HG03139 (cell line): ENCODE measurements around the gene BCAR1.
"Not testable (repeated sequence)": the region's sequence is repeated elsewhere in the genome, so short reads cannot be mapped to it uniquely, and the experiment has no call there.

Experiments
- ATAC-seq: cut with Tn5 transposase; IDR thresholded peaks from one replicate; pipeline ENCODE4 v1.9.1; 2021; ENCODE audit not compliant: unreplicated experiment

The BCAR1 gene

GRCh38 chr16:75225678-75226515 lies 25.5 kb downstream of the BCAR1 start:
- ATAC-seq, result no peak

- no peak for ATAC-seq
These were observed 26.3 kb downstream of the BCAR1 start for GRCh38 chr16:75225092-75225491.

- no peak for ATAC-seq
These were observed 26.9 kb downstream of the BCAR1 start for GRCh38 chr16:75224306-75225082.

GRCh38 chr16:75223129-75223528 lies 28.3 kb downstream of the BCAR1 start:
- not testable (repeated sequence) for ATAC-seq

GRCh38 chr16:75222271-75222783 lies 29.1 kb downstream of the BCAR1 start:
- ATAC-seq, result no peak

- no peak for ATAC-seq
These were observed 31.6 kb downstream of the BCAR1 start for GRCh38 chr16:75219838-75220237.

GRCh38 chr16:75219088-75219487 lies 32.3 kb downstream of the BCAR1 start:
- ATAC-seq, result no peak

GRCh38 chr16:75218256-75219076 lies 33.0 kb downstream of the BCAR1 start, which contains the start of gene CTRB1:
Gene CTRB1 (plus strand): TSS chr16:75218988. CDS start chr16:75219008, 20 bp downstream.
- no peak for ATAC-seq

- ATAC-seq, result no peak
These were observed 34.0 kb downstream of the BCAR1 start for GRCh38 chr16:75217389-75217851.

GRCh38 chr16:75216576-75216975 lies 34.8 kb downstream of the BCAR1 start:
- ATAC-seq, result no peak

- ATAC-seq, result no peak
These were observed 35.3 kb downstream of the BCAR1 start for GRCh38 chr16:75216127-75216526.

GRCh38 chr16:75211286-75211685 lies 40.1 kb downstream of the BCAR1 start:
- ATAC-seq, result not testable (repeated sequence)

- ATAC-seq, result no peak
These were observed 41.5 kb downstream of the BCAR1 start for GRCh38 chr16:75209944-75210343.

GRCh38 chr16:75209514-75209913 lies 41.9 kb downstream of the BCAR1 start:
- ATAC-seq, result not testable (repeated sequence)

GRCh38 chr16:75208861-75209505 lies 42.4 kb downstream of the BCAR1 start:
- no peak for ATAC-seq

GRCh38 chr16:75208242-75208825 lies 43.1 kb downstream of the BCAR1 start:
- ATAC-seq, result no peak

GRCh38 chr16:75207831-75208230 lies 43.6 kb downstream of the BCAR1 start:
- no peak for ATAC-seq

GRCh38 chr16:75206749-75207451 lies 44.5 kb downstream of the BCAR1 start, which contains the start of gene CTRB2:
Gene CTRB2 (minus strand): TSS chr16:75207161. CDS start chr16:75207141, 20 bp downstream.
- no peak for ATAC-seq
